ENCODE measurements around the gene ZC2HC1B.

The ZC2HC1B gene, protein sequence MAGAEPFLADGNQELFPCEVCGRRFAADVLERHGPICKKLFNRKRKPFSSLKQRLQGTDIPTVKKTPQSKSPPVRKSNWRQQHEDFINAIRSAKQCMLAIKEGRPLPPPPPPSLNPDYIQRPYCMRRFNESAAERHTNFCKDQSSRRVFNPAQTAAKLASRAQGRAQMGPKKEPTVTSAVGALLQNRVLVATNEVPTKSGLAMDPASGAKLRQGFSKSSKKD

DNA sequence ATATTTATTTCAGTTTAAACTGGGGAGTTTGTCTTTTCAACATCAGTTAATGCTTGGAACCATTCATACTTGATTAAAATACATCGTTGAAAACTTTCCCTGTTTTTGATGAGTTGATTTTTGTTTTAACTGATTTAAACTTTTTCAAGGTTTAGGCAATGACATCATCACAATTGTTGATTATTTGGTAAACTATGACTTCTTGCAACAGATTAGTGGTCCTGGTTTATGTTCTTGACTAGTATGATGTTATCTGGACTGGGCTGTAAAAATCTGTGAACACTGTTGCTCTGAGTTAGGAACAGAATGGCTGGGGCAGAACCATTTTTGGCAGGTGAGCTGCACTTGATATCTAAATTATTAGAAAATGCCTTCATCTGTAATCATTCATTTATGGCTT, at the start of gene ZC2HC1B:
Gene ZC2HC1B, plus strand, starts transcription at position 241 of the 400 bp plus-strand sequence. Its CDS starts 66 bp downstream, at position 307.
- no peak within 1 kb of the TSS for H3K27ac ChIP-seq
- no peak for TF ChIP-seq ZFX (IDR thresholded peaks at IDR 0.05; ENCODE audit: borderline replicate concordance)
- TF ChIP-seq, protein P1, sequence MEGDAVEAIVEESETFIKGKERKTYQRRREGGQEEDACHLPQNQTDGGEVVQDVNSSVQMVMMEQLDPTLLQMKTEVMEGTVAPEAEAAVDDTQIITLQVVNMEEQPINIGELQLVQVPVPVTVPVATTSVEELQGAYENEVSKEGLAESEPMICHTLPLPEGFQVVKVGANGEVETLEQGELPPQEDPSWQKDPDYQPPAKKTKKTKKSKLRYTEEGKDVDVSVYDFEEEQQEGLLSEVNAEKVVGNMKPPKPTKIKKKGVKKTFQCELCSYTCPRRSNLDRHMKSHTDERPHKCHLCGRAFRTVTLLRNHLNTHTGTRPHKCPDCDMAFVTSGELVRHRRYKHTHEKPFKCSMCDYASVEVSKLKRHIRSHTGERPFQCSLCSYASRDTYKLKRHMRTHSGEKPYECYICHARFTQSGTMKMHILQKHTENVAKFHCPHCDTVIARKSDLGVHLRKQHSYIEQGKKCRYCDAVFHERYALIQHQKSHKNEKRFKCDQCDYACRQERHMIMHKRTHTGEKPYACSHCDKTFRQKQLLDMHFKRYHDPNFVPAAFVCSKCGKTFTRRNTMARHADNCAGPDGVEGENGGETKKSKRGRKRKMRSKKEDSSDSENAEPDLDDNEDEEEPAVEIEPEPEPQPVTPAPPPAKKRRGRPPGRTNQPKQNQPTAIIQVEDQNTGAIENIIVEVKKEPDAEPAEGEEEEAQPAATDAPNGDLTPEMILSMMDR (IDR thresholded peaks at IDR 0.05) = no peak

DNA sequence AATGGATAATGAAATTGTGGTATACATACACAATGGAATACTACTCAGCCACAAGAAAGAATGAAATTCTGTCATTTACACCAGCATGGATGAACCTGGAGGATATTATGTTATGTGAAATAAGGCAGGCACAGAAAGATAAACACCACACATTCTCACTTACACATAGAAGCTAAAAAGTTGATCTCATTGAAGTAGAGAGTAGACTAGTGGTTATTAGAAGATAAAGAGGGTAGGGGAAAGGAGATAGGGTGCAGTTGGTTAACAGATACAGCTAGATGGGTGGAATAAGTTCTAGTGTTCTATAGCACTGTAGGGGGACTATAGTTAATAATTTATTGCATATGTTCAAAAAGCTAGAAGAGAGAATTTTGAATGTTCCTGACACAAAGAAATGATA, 46.7 kb upstream of the ZC2HC1B start:
- no peak for TF ChIP-seq ZFX (IDR thresholded peaks at IDR 0.05; ENCODE audit: borderline replicate concordance)
- TF ChIP-seq, protein P1 (IDR thresholded peaks at IDR 0.05) = no peak
- H3K27ac ChIP-seq = no peak overlapping the region

DNA sequence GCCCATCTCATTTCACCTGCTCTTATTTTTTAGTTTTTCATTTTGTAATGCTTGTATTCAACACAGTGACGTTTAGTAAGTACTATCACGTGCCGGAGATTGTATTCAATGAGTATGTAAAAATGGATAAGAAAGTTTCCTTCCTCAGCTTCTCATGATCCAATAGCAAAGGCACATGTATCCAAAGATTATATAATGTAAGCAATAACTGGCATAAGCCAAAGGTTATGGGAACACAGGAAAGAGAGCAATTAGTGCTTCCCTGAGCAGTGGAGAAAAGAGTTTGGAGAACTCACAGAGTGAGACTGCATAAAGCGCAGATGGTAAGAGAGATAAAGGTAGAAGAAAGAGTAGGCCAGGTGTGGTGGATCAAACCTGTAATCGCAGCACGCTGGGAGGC, 42.9 kb upstream of the ZC2HC1B start:
- no peak overlapping the region for H3K27ac ChIP-seq
- TF ChIP-seq, protein P1 (IDR thresholded peaks at IDR 0.05) = no peak
- no peak for TF ChIP-seq ZFX (IDR thresholded peaks at IDR 0.05; ENCODE audit: borderline replicate concordance)

DNA sequence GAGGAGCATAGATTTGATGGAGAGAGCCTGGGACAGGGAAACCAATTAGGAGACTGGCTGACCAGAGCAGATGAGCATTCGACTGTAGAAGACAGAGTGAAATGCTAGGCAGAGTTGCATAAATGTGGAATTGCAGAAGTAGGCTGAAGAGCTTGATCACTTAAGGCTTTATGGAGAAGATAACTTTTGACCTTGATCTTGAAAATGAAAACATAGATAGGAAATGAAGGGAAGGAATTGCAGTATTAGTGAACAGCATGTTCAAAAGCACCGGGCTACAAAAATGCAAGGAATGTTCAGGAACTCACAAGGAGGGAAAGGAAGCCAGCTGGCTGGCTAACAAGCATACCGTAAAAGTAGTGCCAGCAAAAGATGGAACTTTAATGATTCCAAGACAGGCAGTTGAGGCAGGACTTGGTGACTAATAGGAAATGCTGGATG, 41.7 kb upstream of the ZC2HC1B start:
- H3K27ac ChIP-seq = no peak overlapping the region
- TF ChIP-seq, protein P1 (IDR thresholded peaks at IDR 0.05) = no peak
- no peak for TF ChIP-seq ZFX (IDR thresholded peaks at IDR 0.05; ENCODE audit: borderline replicate concordance)

DNA sequence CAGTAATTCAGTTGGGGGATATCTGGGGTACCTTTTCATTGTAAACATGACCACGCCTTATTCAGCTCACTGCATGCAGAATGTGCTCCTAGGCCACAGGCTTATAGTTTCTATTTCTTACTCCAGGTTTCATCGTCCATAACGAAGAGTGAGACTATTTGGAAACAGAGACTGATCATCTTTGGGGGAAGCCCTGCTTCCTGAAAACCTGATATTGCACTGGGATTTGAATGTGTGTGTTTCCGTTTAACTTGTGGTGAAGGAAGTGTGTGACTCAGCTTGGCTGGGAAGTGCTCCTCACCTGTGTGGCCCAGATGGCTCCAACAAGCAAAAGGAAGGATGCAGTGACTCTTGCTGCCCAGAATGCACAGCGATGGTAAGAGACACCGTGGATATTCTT, 40.7 kb upstream of the ZC2HC1B start:
- H3K27ac ChIP-seq = no peak overlapping the region
- TF ChIP-seq ZFX (IDR thresholded peaks at IDR 0.05; ENCODE audit: borderline replicate concordance) = no peak
- TF ChIP-seq, protein P1 (IDR thresholded peaks at IDR 0.05) = no peak

DNA sequence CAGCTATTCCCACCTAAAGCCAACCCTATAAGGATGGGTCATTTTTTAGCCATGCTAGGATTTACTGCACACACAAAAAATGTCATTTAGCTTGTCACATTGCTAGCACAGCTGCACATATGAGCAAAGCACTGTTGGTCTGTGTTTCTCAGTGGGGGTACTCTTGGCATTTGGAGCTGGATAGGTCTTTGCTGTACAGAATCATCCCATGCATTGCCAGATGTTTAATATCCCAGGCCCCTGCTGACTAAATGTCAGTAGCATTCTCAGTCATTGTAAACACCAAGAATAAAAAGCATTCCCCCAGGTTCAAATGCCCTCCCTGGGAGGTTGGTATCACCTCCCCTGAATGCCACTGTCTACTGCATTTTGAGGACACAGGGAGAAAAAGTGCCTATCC, 35.7 kb upstream of the ZC2HC1B start:
- TF ChIP-seq, protein P1 (IDR thresholded peaks at IDR 0.05) = no peak
- no peak for TF ChIP-seq ZFX (IDR thresholded peaks at IDR 0.05; ENCODE audit: borderline replicate concordance)
- no peak overlapping the region for H3K27ac ChIP-seq

DNA sequence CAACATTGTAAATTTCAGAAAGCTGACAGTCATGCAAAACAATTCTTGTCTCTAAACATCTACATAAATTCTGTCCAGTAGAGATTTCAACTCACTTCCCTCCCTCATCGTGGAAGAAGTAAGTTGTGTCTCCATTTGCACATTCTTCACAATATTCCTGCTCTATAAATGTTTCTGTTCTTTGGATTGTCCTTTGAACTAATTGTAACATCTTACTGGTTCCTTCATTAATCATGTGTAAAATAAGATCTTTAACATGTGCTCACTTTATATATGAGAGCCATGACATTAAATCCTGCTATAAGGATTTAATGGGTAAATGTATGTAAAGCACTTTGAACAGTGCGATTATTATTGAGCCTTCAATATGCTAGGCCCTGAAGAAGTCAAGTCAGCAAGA, 28.1 kb upstream of the ZC2HC1B start:
- TF ChIP-seq, protein P1 (IDR thresholded peaks at IDR 0.05) = no peak
- no peak for TF ChIP-seq ZFX (IDR thresholded peaks at IDR 0.05; ENCODE audit: borderline replicate concordance)
- no peak overlapping the region for H3K27ac ChIP-seq

Data from 22Rv1 (cell line).